Fibroblast of villous mesenchyme (primary cell): ENCODE data around the gene CD300LD. TPM values are rescaled to one million over a fixed set of nuclear protein-coding genes. Genes with fewer than 3 reads are reported as not detected.
A peak's percentile ranks its signal among the peaks of the same experiment; 100 is the strongest.
"Not testable (repeated sequence)": the region's sequence is repeated elsewhere in the genome, so short reads cannot be mapped to it uniquely, and the experiment has no call there.

Source experiments
- DNase-seq: peaks from one replicate; pipeline ENCODE4 v3.0.0-alpha.2; 2010; ENCODE audit warnings: low read depth
- H3K4me3 ChIP-seq: 2 replicates; pipeline ENCODE4 v1.5.1; 2011; ENCODE audit warnings: low read depth, mild to moderate bottlenecking, low read length
- total RNA-seq: library from RNA; depleted of rRNA; stranded (reverse); fragments of >200 nt; gene quantifications from 2 replicates; pipeline ENCODE4 v1.2.3, GENCODE V29; 2012
- TF ChIP-seq, protein P1 (sequence below): IDR thresholded peaks from 2 replicates; pipeline ENCODE4 v1.5.1; 2012; ENCODE audit warnings: low read depth, mild to moderate bottlenecking, low read length; ENCODE audit not compliant: insufficient read depth

Gene CD300LD
- total RNA-seq, 1 donor: not detected

GRCh38 chr17:74633326-74633725 is 41.2 kb upstream of the CD300LD start:
- TF ChIP-seq, protein P1, sequence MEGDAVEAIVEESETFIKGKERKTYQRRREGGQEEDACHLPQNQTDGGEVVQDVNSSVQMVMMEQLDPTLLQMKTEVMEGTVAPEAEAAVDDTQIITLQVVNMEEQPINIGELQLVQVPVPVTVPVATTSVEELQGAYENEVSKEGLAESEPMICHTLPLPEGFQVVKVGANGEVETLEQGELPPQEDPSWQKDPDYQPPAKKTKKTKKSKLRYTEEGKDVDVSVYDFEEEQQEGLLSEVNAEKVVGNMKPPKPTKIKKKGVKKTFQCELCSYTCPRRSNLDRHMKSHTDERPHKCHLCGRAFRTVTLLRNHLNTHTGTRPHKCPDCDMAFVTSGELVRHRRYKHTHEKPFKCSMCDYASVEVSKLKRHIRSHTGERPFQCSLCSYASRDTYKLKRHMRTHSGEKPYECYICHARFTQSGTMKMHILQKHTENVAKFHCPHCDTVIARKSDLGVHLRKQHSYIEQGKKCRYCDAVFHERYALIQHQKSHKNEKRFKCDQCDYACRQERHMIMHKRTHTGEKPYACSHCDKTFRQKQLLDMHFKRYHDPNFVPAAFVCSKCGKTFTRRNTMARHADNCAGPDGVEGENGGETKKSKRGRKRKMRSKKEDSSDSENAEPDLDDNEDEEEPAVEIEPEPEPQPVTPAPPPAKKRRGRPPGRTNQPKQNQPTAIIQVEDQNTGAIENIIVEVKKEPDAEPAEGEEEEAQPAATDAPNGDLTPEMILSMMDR: no peak
- H3K4me3 ChIP-seq: no peak overlapping the region

DNA sequence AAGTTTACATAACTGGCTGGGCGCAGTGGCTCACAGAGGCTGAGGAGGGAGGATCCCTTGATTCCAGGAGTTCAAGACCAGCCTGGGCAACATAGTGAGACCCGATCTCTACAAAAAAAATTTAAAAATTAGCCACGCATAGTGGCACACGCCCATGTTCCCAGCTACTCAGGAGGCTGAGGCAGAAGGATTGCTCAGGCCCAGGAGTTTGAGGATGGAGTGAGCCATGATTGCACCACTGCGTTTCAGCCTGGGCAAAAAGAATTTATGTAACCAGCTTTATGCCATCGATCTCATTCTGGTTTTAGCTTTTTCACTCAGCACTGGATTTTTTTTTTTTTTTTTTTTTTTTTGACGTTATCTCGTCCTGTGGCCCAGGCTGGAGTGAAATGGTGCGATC is 40.5 kb upstream of the CD300LD start:
- TF ChIP-seq, protein P1: no peak
- H3K4me3 ChIP-seq: no peak overlapping the region
- no peak for DNase-seq

More at GRCh38 chr17:74633326-74633725, 41.2 kb upstream of the CD300LD start:
- DNase-seq: no peak

GRCh38 chr17:74631468-74632450 is 39.7 kb upstream of the CD300LD start:
- no peak overlapping the region for H3K4me3 ChIP-seq
- TF ChIP-seq, protein P1: no peak
- peak; percentile 74 for DNase-seq

DNA sequence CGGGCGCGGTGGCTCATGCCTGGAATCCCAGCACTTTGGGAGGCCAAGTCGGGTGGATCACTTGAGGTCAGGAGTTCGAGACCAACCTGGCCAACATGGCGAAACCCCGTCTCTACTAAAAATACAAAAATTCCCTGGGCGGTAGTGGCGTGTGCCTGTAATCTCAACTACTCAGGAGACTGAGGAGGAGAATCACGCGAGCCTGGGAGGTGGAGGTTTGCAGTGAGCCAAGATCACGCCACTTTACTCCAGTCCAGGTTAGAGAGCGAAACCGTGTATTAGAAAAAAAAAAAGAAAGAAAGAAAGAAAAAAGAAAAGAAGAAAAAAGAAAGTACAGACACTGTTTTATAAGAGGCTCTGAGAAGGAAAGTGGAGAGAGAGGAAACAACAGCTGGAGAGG is 38.2 kb upstream of the CD300LD start:
- not testable (repeated sequence) for DNase-seq, H3K4me3 ChIP-seq

- TF ChIP-seq, protein P1: no peak
- no peak overlapping the region for H3K4me3 ChIP-seq
- no peak for DNase-seq
Observed at GRCh38 chr17:74625661-74626060, 33.6 kb upstream of the CD300LD start.

DNA sequence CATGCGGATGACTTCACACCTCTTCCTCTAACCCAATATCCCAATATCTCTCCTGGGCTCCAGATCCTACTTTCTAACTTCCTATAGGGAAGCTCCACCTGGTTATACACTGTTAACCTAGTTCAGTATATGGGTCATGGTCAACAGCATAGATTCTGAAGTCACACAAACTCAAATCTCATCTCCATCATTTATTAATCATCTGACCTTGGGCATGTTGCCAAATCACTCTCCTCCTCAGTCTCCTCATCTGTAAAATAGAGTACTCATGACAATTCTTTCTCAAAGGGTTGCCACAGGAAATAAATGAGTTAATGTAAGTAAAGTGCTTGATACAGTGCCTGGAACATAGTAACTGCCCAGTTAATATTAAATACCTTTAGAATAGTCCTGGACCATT is 32.0 kb upstream of the CD300LD start:
- H3K4me3 ChIP-seq: no peak overlapping the region
- TF ChIP-seq, protein P1: no peak
- no peak for DNase-seq

DNA sequence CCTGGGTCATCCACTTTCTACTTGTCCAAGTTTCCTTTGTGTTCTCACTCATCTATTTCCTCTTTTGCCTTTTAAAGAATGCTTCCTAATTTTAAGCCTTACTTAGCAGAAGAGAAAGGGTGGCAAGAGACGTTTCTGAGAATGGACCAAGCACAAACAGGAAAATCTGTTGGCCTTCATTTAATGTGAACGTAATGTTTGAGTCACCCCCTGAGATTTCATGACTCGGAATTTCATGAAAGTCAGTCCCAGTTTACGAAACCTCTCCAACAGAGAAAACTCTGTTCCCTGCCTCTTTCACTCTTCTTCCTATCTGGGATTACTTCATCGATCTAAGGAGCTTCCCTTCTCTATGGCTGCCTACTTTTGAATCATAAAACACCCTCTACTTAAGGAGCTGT is 31.6 kb upstream of the CD300LD start, which contains the start of gene CD300E:
CD300E (minus strand) TSS at position 46 of the 401 bp plus-strand sequence. CDS start 117 bp downstream, outside the sequence.
- DNase-seq: no peak
- H3K4me3 ChIP-seq: no peak within 1 kb of the TSS
- TF ChIP-seq, protein P1: no peak
